ENCODE data around the gene RTP5.
"Not testable (repeated sequence)": the region's sequence is repeated elsewhere in the genome, so short reads cannot be mapped to it uniquely, and the experiment has no call there.

RTP5 gene

GRCh38 chr2:241827394-241827793, 42.1 kb upstream of the RTP5 start:
- in situ Hi-C loops (cut with MboI; ENCODE audit: low pct_unique_long_range_greater_than_20kb, low sequenced_read_pairs, unreplicated experiment), result no loop called here
- no peak for TF ChIP-seq CTCF (IDR thresholded peaks at IDR 0.05; ENCODE audit: extremely low read depth, insufficient read depth, missing control alignments)
- no peak for DNase-seq (ENCODE audit: low spot score)

- DNase-seq (ENCODE audit: low spot score), result no peak
- TF ChIP-seq CTCF (IDR thresholded peaks at IDR 0.05; ENCODE audit: extremely low read depth, insufficient read depth, missing control alignments), result no peak
- in situ Hi-C loops (cut with MboI; ENCODE audit: low pct_unique_long_range_greater_than_20kb, low sequenced_read_pairs, unreplicated experiment), result no loop called here
These were observed 36.3 kb upstream of the RTP5 start for GRCh38 chr2:241833101-241833663.

- DNase-seq (ENCODE audit: low spot score); in situ Hi-C loops (cut with MboI; ENCODE audit: low pct_unique_long_range_greater_than_20kb, low sequenced_read_pairs, unreplicated experiment): not testable (repeated sequence)
These were observed 35.6 kb upstream of the RTP5 start for GRCh38 chr2:241833756-241834526.

- in situ Hi-C loops (cut with MboI; ENCODE audit: low pct_unique_long_range_greater_than_20kb, low sequenced_read_pairs, unreplicated experiment), result no loop called here
- no peak for TF ChIP-seq CTCF (IDR thresholded peaks at IDR 0.05; ENCODE audit: extremely low read depth, insufficient read depth, missing control alignments)
These were observed 34.9 kb upstream of the RTP5 start for GRCh38 chr2:241834527-241835210.

GRCh38 chr2:241835611-241836010, 33.9 kb upstream of the RTP5 start:
- no peak for TF ChIP-seq CTCF (IDR thresholded peaks at IDR 0.05; ENCODE audit: extremely low read depth, insufficient read depth, missing control alignments)
- in situ Hi-C loops (cut with MboI; ENCODE audit: low pct_unique_long_range_greater_than_20kb, low sequenced_read_pairs, unreplicated experiment), result no loop called here
- DNase-seq (ENCODE audit: low spot score), result no peak

More at GRCh38 chr2:241834527-241835210, 34.9 kb upstream of the RTP5 start:
- DNase-seq (ENCODE audit: low spot score), result no peak

GRCh38 chr2:241836292-241836691, 33.2 kb upstream of the RTP5 start:
- in situ Hi-C loops (cut with MboI; ENCODE audit: low pct_unique_long_range_greater_than_20kb, low sequenced_read_pairs, unreplicated experiment), result no loop called here
- no peak for TF ChIP-seq CTCF (IDR thresholded peaks at IDR 0.05; ENCODE audit: extremely low read depth, insufficient read depth, missing control alignments)
- no peak for DNase-seq (ENCODE audit: low spot score)
